WTC11 (cell line): ENCODE data around the gene AGPAT4. TPM values are rescaled to one million over a fixed set of nuclear protein-coding genes. Genes with fewer than 3 reads are reported as not detected.

Source experiments
- ATAC-seq: fragments of 200-7000 bp; cut with Tn5 transposase; 2 replicates; pipeline ENCODE4 v1.10.0; 2021; ENCODE audit warnings: mild to moderate bottlenecking, moderate library complexity
- CTCF ChIA-PET: fragments of 300-600 bp; sonication (Branson Sonifier 250); formaldehyde crosslinking; loops from one replicate; lab custom pipeline; 2021; ENCODE audit warnings: antibody characterized with exemption; lab: Charles Lee
- POLR2A ChIA-PET: fragments of 350-600 bp; sonication (Branson Sonifier 250); formaldehyde crosslinking; loops from one replicate; lab custom pipeline; 2021; ENCODE audit warnings: antibody characterized with exemption; lab: Charles Lee
- DNase-seq: peaks from one replicate; pipeline ENCODE4 v3.0.0; 2021; ENCODE audit warnings: low spot score
- H3K27ac Mint-ChIP-seq: 2 replicates; pipeline ENCODE4 v1.8.0; 2021; ENCODE audit warnings: mixed read lengths
- H3K27me3 Mint-ChIP-seq: 2 replicates; pipeline ENCODE4 v1.8.0; 2021; ENCODE audit warnings: low read depth, mild to moderate bottlenecking, moderate library complexity, mixed read lengths
- H3K36me3 Mint-ChIP-seq: 2 replicates; pipeline ENCODE4 v1.8.0; 2021; ENCODE audit warnings: mixed read lengths
- H3K4me1 Mint-ChIP-seq: 2 replicates; pipeline ENCODE4 v1.8.0; 2022; ENCODE audit warnings: mixed read lengths
- H3K4me3 Mint-ChIP-seq: 2 replicates; pipeline ENCODE4 v1.8.0; 2021; ENCODE audit warnings: mild to moderate bottlenecking, moderate library complexity, mixed read lengths
- H3K9me3 Mint-ChIP-seq: 2 replicates; pipeline ENCODE4 v1.8.0; 2021; ENCODE audit warnings: mixed read lengths
- CREB1 ChIP-seq: sonication (generic); formaldehyde crosslinking; IDR thresholded peaks from 2 replicates; pipeline ENCODE4 v1.8.0; 2023; ENCODE audit warnings: mild to moderate bottlenecking, missing genetic modification reagents
- FOXP1 ChIP-seq: sonication (generic); formaldehyde crosslinking; IDR thresholded peaks from 2 replicates; pipeline ENCODE4 v1.8.0; 2022; ENCODE audit warnings: missing genetic modification reagents, mild to moderate bottlenecking, moderate library complexity, borderline replicate concordance
- GABPB1 ChIP-seq: sonication (generic); formaldehyde crosslinking; IDR thresholded peaks from 2 replicates; pipeline ENCODE4 v1.8.1; 2023; ENCODE audit warnings: mild to moderate bottlenecking, missing genetic modification reagents
- GRHL2 ChIP-seq: fragments of 250-450 bp; sonication (Bioruptor Pico); IDR thresholded peaks from 2 replicates; pipeline ENCODE4 v1.8.0; 2022; ENCODE audit warnings: mild to moderate bottlenecking, moderate library complexity; ENCODE audit not compliant: insufficient replicate concordance, severe bottlenecking
- MYBL2 ChIP-seq: sonication (generic); formaldehyde crosslinking; IDR thresholded peaks from 2 replicates; pipeline ENCODE4 v1.8.1; 2023; ENCODE audit warnings: mild to moderate bottlenecking, moderate library complexity, missing genetic modification reagents
- NFATC4 ChIP-seq: fragments of 250-450 bp; sonication (Bioruptor Pico); IDR thresholded peaks from 2 replicates; pipeline ENCODE4 v1.9.0; 2021; ENCODE audit warnings: mild to moderate bottlenecking
- NFE2L1 ChIP-seq: sonication (generic); formaldehyde crosslinking; IDR thresholded peaks from 2 replicates; pipeline ENCODE4 v1.8.1; 2023; ENCODE audit warnings: missing genetic modification reagents
- NR3C1 ChIP-seq: sonication (generic); formaldehyde crosslinking; conservative IDR thresholded peaks from 2 replicates; pipeline ENCODE4 v1.8.1; 2023; ENCODE audit warnings: low read depth, mild to moderate bottlenecking, missing genetic modification reagents
- RORB ChIP-seq: fragments of 250-450 bp; sonication (Bioruptor Pico); IDR thresholded peaks from 2 replicates; pipeline ENCODE4 v1.9.0; 2021; ENCODE audit warnings: mild to moderate bottlenecking
- SMAD4 ChIP-seq: sonication (generic); formaldehyde crosslinking; IDR thresholded peaks from 2 replicates; pipeline ENCODE4 v1.8.0; 2022; ENCODE audit warnings: mild to moderate bottlenecking, missing genetic modification reagents
- TEAD1 ChIP-seq: sonication (generic); formaldehyde crosslinking; IDR thresholded peaks from 2 replicates; pipeline ENCODE4 v1.8.0; 2022; ENCODE audit warnings: mild to moderate bottlenecking, missing genetic modification reagents
- ZNF121 ChIP-seq: sonication (generic); formaldehyde crosslinking; IDR thresholded peaks from 2 replicates; pipeline ENCODE4 v1.8.0; 2023; ENCODE audit warnings: missing genetic modification reagents
- ZNF138 ChIP-seq: sonication (generic); formaldehyde crosslinking; conservative IDR thresholded peaks from 2 replicates; pipeline ENCODE4 v1.8.1; 2022; ENCODE audit warnings: mild to moderate bottlenecking, moderate library complexity, missing genetic modification reagents
- ZNF232 ChIP-seq: sonication (generic); formaldehyde crosslinking; IDR thresholded peaks from 2 replicates; pipeline ENCODE4 v1.8.0; 2022; ENCODE audit warnings: mild to moderate bottlenecking, missing genetic modification reagents
- ZNF263 ChIP-seq: sonication (generic); formaldehyde crosslinking; IDR thresholded peaks from 2 replicates; pipeline ENCODE4 v1.8.1; 2022; ENCODE audit warnings: low read depth, mild to moderate bottlenecking, moderate library complexity, missing genetic modification reagents
- ZNF423 ChIP-seq: fragments of 250-450 bp; sonication (Bioruptor Pico); IDR thresholded peaks from 2 replicates; pipeline ENCODE4 v2.1.2; 2022; ENCODE audit warnings: mild to moderate bottlenecking, moderate library complexity
- total RNA-seq: library from RNA; stranded (reverse); gene quantifications from 3 replicates; pipeline ENCODE4 v1.2.3, GENCODE V29; 2021
- TF ChIP-seq, protein P1 (sequence below): sonication (generic); formaldehyde crosslinking; IDR thresholded peaks from 2 replicates; pipeline ENCODE4 v1.8.1; 2023; ENCODE audit warnings: mild to moderate bottlenecking, moderate library complexity, missing genetic modification reagents
- TF ChIP-seq, protein P2 (sequence below): fragments of 200-600 bp; IDR thresholded peaks from 2 replicates; pipeline ENCODE4 v1.8.0; 2022; ENCODE audit warnings: antibody characterized with exemption
- TF ChIP-seq, protein P3 (sequence below): fragments of 250-450 bp; sonication (Bioruptor Pico); IDR thresholded peaks from 2 replicates; pipeline ENCODE4 v1.9.0; 2021; ENCODE audit warnings: mild to moderate bottlenecking, borderline replicate concordance
- TF ChIP-seq, protein P4 (sequence below): sonication (generic); formaldehyde crosslinking; IDR thresholded peaks from 2 replicates; pipeline ENCODE4 v1.8.0; 2022; ENCODE audit warnings: missing genetic modification reagents
- TF ChIP-seq, protein P5 (sequence below): sonication (generic); formaldehyde crosslinking; conservative IDR thresholded peaks from 2 replicates; pipeline ENCODE4 v1.8.1; 2023; ENCODE audit warnings: mild to moderate bottlenecking, low read depth, missing genetic modification reagents, moderate library complexity
- TF ChIP-seq, protein P6 (sequence below): fragments of 250-450 bp; sonication (Bioruptor Pico); IDR thresholded peaks from 2 replicates; pipeline ENCODE4 v1.9.0; 2021; ENCODE audit warnings: mild to moderate bottlenecking

The AGPAT4 gene
- total RNA-seq, 1 experiment from 2014 or later, result 19.7 TPM

DNA sequence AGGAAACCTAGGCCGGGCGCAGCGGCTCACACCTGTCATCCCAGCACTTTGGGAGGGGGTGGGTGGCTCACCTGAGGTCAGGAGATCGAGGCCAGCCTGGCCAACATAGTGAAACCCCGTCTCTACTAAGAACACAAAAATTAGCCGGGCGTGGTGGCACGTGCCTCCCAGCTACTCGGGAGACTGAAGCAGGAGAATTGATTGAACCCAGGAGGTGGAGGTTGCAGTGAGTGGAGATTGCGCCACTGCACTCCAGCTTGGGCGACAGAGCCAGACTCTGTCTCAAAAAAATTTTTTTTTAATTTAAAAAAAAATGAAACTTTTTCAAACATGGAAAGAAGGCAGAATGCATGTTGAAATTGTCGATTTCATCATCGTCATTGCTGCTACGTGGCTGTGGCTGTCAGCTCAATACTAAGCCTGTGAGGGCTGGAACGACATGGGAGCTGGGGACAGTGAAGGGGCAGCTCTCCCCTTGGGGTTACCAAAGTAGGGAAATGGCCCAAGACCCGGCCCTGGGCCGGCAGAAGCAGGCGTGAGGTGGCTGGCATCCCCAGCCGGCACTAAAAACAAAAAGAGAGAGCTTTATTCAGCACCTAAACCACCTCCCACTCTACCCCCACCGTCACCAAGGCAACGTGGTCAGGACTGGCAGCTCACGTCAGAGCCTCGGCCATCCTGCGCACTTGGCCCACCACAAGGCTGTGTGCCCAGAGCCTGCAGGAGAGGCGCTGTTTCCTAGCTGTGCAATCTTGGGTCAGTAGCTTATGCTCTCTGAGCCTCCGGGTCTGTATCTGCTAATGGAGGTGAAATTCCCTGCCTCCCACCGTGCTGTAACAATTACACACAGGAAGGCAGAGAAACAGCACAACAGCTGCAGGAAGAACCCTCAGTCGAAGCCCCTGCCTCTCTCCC lies 30.8 kb downstream of the AGPAT4 start:
- Mint-ChIP-seq H3K4me1 (peaks cover 47% of the 10 kb centered on the region), H3K36me3 (peaks cover 9% of the 10 kb centered on the region), H3K27me3 (no peaks in the 10 kb centered on the region), H3K4me3 (no peak overlapping the region), H3K27ac (0 out of 2 replicates have a peak overlapping the region, but pooled peaks have one; percentile 75), H3K9me3 (no peaks in the 10 kb centered on the region)
- ATAC-seq, result peak; percentile 93
- ChIA-PET POLR2A (interaction anchor here (1.2 kb wide), 1 partner anchor 31 kb away, joined by 4 read pairs; the partner anchor contains the start of gene AGPAT4), CTCF (interaction anchor here (0.6 to 1.8 kb wide), 13 partner anchors 8 to 476 kb away, joined by 3 to 23 read pairs (median 3); no protein-coding TSS in a partner anchor)
- DNase-seq, result peak; percentile 64
- no peak for TF ChIP-seq ZNF423
- TF ChIP-seq MYBL2, result no peak
- TF ChIP-seq CREB1, result 0 out of 2 replicates have a peak, but pooled peaks have one; percentile 9
- TF ChIP-seq, protein P1, sequence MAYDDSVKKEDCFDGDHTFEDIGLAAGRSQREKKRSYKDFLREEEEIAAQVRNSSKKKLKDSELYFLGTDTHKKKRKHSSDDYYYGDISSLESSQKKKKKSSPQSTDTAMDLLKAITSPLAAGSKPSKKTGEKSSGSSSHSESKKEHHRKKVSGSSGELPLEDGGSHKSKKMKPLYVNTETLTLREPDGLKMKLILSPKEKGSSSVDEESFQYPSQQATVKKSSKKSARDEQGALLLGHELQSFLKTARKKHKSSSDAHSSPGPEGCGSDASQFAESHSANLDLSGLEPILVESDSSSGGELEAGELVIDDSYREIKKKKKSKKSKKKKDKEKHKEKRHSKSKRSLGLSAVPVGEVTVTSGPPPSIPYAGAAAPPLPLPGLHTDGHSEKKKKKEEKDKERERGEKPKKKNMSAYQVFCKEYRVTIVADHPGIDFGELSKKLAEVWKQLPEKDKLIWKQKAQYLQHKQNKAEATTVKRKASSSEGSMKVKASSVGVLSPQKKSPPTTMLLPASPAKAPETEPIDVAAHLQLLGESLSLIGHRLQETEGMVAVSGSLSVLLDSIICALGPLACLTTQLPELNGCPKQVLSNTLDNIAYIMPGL (CRISPR knock-in tag), result no peak
- TF ChIP-seq, protein P2, sequence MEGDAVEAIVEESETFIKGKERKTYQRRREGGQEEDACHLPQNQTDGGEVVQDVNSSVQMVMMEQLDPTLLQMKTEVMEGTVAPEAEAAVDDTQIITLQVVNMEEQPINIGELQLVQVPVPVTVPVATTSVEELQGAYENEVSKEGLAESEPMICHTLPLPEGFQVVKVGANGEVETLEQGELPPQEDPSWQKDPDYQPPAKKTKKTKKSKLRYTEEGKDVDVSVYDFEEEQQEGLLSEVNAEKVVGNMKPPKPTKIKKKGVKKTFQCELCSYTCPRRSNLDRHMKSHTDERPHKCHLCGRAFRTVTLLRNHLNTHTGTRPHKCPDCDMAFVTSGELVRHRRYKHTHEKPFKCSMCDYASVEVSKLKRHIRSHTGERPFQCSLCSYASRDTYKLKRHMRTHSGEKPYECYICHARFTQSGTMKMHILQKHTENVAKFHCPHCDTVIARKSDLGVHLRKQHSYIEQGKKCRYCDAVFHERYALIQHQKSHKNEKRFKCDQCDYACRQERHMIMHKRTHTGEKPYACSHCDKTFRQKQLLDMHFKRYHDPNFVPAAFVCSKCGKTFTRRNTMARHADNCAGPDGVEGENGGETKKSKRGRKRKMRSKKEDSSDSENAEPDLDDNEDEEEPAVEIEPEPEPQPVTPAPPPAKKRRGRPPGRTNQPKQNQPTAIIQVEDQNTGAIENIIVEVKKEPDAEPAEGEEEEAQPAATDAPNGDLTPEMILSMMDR, result no peak
- TF ChIP-seq NFE2L1, result no peak
- TF ChIP-seq ZNF263 (CRISPR knock-in tag), result no peak
- TF ChIP-seq TEAD1 (CRISPR knock-in tag), result peak; percentile 72; the same call in 1 of the 2 replicates
- TF ChIP-seq, protein P3, sequence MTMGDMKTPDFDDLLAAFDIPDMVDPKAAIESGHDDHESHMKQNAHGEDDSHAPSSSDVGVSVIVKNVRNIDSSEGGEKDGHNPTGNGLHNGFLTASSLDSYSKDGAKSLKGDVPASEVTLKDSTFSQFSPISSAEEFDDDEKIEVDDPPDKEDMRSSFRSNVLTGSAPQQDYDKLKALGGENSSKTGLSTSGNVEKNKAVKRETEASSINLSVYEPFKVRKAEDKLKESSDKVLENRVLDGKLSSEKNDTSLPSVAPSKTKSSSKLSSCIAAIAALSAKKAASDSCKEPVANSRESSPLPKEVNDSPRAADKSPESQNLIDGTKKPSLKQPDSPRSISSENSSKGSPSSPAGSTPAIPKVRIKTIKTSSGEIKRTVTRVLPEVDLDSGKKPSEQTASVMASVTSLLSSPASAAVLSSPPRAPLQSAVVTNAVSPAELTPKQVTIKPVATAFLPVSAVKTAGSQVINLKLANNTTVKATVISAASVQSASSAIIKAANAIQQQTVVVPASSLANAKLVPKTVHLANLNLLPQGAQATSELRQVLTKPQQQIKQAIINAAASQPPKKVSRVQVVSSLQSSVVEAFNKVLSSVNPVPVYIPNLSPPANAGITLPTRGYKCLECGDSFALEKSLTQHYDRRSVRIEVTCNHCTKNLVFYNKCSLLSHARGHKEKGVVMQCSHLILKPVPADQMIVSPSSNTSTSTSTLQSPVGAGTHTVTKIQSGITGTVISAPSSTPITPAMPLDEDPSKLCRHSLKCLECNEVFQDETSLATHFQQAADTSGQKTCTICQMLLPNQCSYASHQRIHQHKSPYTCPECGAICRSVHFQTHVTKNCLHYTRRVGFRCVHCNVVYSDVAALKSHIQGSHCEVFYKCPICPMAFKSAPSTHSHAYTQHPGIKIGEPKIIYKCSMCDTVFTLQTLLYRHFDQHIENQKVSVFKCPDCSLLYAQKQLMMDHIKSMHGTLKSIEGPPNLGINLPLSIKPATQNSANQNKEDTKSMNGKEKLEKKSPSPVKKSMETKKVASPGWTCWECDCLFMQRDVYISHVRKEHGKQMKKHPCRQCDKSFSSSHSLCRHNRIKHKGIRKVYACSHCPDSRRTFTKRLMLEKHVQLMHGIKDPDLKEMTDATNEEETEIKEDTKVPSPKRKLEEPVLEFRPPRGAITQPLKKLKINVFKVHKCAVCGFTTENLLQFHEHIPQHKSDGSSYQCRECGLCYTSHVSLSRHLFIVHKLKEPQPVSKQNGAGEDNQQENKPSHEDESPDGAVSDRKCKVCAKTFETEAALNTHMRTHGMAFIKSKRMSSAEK (CRISPR knock-in tag), result no peak
- TF ChIP-seq GABPB1 (CRISPR knock-in tag), result no peak
- peak; percentile 99 for TF ChIP-seq ZNF121 (CRISPR knock-in tag)
- no peak for TF ChIP-seq SMAD4 (CRISPR knock-in tag)
- TF ChIP-seq ZNF138 (CRISPR knock-in tag), result no peak
- no peak for TF ChIP-seq GRHL2 (CRISPR knock-in tag)
- no peak for TF ChIP-seq NFATC4
- no peak for TF ChIP-seq NR3C1 (CRISPR knock-in tag)
- TF ChIP-seq RORB, result no peak
- TF ChIP-seq, protein P4, sequence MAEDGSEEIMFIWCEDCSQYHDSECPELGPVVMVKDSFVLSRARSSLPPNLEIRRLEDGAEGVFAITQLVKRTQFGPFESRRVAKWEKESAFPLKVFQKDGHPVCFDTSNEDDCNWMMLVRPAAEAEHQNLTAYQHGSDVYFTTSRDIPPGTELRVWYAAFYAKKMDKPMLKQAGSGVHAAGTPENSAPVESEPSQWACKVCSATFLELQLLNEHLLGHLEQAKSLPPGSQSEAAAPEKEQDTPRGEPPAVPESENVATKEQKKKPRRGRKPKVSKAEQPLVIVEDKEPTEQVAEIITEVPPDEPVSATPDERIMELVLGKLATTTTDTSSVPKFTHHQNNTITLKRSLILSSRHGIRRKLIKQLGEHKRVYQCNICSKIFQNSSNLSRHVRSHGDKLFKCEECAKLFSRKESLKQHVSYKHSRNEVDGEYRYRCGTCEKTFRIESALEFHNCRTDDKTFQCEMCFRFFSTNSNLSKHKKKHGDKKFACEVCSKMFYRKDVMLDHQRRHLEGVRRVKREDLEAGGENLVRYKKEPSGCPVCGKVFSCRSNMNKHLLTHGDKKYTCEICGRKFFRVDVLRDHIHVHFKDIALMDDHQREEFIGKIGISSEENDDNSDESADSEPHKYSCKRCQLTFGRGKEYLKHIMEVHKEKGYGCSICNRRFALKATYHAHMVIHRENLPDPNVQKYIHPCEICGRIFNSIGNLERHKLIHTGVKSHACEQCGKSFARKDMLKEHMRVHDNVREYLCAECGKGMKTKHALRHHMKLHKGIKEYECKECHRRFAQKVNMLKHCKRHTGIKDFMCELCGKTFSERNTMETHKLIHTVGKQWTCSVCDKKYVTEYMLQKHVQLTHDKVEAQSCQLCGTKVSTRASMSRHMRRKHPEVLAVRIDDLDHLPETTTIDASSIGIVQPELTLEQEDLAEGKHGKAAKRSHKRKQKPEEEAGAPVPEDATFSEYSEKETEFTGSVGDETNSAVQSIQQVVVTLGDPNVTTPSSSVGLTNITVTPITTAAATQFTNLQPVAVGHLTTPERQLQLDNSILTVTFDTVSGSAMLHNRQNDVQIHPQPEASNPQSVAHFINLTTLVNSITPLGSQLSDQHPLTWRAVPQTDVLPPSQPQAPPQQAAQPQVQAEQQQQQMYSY, result no peak
- TF ChIP-seq FOXP1 (CRISPR knock-in tag), result no peak
- TF ChIP-seq, protein P5, sequence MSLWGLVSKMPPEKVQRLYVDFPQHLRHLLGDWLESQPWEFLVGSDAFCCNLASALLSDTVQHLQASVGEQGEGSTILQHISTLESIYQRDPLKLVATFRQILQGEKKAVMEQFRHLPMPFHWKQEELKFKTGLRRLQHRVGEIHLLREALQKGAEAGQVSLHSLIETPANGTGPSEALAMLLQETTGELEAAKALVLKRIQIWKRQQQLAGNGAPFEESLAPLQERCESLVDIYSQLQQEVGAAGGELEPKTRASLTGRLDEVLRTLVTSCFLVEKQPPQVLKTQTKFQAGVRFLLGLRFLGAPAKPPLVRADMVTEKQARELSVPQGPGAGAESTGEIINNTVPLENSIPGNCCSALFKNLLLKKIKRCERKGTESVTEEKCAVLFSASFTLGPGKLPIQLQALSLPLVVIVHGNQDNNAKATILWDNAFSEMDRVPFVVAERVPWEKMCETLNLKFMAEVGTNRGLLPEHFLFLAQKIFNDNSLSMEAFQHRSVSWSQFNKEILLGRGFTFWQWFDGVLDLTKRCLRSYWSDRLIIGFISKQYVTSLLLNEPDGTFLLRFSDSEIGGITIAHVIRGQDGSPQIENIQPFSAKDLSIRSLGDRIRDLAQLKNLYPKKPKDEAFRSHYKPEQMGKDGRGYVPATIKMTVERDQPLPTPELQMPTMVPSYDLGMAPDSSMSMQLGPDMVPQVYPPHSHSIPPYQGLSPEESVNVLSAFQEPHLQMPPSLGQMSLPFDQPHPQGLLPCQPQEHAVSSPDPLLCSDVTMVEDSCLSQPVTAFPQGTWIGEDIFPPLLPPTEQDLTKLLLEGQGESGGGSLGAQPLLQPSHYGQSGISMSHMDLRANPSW, result no peak
- TF ChIP-seq ZNF232 (CRISPR knock-in tag), result no peak
- TF ChIP-seq, protein P6, sequence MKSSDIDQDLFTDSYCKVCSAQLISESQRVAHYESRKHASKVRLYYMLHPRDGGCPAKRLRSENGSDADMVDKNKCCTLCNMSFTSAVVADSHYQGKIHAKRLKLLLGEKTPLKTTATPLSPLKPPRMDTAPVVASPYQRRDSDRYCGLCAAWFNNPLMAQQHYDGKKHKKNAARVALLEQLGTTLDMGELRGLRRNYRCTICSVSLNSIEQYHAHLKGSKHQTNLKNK (CRISPR knock-in tag), result no peak
